CD4-positive, alpha-beta memory T cell (primary cell): ENCODE data around the gene GSTT2. TPM values are rescaled to one million over a fixed set of nuclear protein-coding genes. Genes with fewer than 3 reads are reported as not detected.
A peak's percentile ranks its signal among the peaks of the same experiment; 100 is the strongest.

Experiments used
- CTCF ChIA-PET: fragments of 350-600 bp; sonication (Branson Sonifier 250); formaldehyde crosslinking; loops from one replicate; lab custom pipeline; 2021; ENCODE audit warnings: inconsistent platforms; ENCODE audit not compliant: partially characterized antibody; lab: Charles Lee
- POLR2A ChIA-PET: fragments of 350-600 bp; sonication (Branson Sonifier 250); formaldehyde crosslinking; loops from one replicate; lab custom pipeline; 2021; ENCODE audit not compliant: partially characterized antibody; lab: Charles Lee
- DNase-seq, 5 donors: peaks; one replicate each; pipeline versions ENCODE4 v3.0.0 to v3.0.0-alpha.2; 2020 to 2022; ENCODE audit warnings: mixed read lengths in 1 of 5
- H3K27ac ChIP-seq: one replicate; pipeline ENCODE4 v1.7.0; 2013; ENCODE audit warnings: low read depth, low read length
- H3K27me3 ChIP-seq: 2 replicates; pipeline ENCODE4 v1.7.0; 2013; ENCODE audit warnings: mild to moderate bottlenecking, low read length, moderate library complexity; ENCODE audit not compliant: insufficient read depth
- H3K36me3 ChIP-seq: 2 replicates; pipeline ENCODE4 v1.7.0; 2013; ENCODE audit warnings: mild to moderate bottlenecking, low read length, moderate library complexity; ENCODE audit not compliant: insufficient read depth
- H3K4me1 ChIP-seq: 2 replicates; pipeline ENCODE4 v1.7.0; 2013; ENCODE audit warnings: mild to moderate bottlenecking, low read length, moderate library complexity; ENCODE audit not compliant: insufficient read depth
- H3K4me3 ChIP-seq, 2 donors: one replicate each; pipeline ENCODE4 v1.7.0; 2013; ENCODE audit warnings: low read length in 2 of 2, mild to moderate bottlenecking in 1 of 2
- H3K9me3 ChIP-seq, 2 donors: one replicate each; pipeline ENCODE4 v1.7.0; 2013; ENCODE audit warnings: low read length in 2 of 2, control low read depth in 1 of 2; ENCODE audit not compliant: control insufficient read depth in 1 of 2
- H3K27ac Mint-ChIP-seq, 7 donors: one replicate each; pipeline ENCODE4 v1.8.0; 2020 to 2021; ENCODE audit warnings: mixed read lengths in 7 of 7, mild to moderate bottlenecking in 6 of 7, inconsistent platforms in 3 of 7, moderate library complexity in 3 of 7
- H3K27me3 Mint-ChIP-seq, 2 donors: one replicate each; pipeline ENCODE4 v1.8.0; 2020 to 2021; ENCODE audit warnings: mixed read lengths in 2 of 2
- H3K36me3 Mint-ChIP-seq, 2 donors: one replicate each; pipeline ENCODE4 v1.8.0; 2020 to 2021; ENCODE audit warnings: mixed read lengths in 2 of 2, inconsistent platforms in 1 of 2, mild to moderate bottlenecking in 1 of 2
- H3K4me1 Mint-ChIP-seq, 4 donors: one replicate each; pipeline ENCODE4 v1.8.0; 2020 to 2021; ENCODE audit warnings: mixed read lengths in 4 of 4, mild to moderate bottlenecking in 1 of 4
- H3K4me3 Mint-ChIP-seq, 8 donors: one replicate each; pipeline ENCODE4 v1.8.0; 2020 to 2021; ENCODE audit warnings: mixed read lengths in 8 of 8, mild to moderate bottlenecking in 7 of 8, moderate library complexity in 6 of 8, inconsistent platforms in 3 of 8
- H3K9me3 Mint-ChIP-seq, 8 donors: one replicate each; pipeline ENCODE4 v1.8.0; 2020 to 2021; ENCODE audit warnings: mixed read lengths in 8 of 8, mild to moderate bottlenecking in 5 of 8, inconsistent platforms in 3 of 8, moderate library complexity in 1 of 8
- intact Hi-C: fragments of 100-400 bp; cut with micrococcal nuclease; formaldehyde crosslinking; loops from one replicate; pipeline ENCODE4 v1.15.1; 2023
- polyA plus RNA-seq, 2 donors: library from polyadenylated mRNA; unstranded; fragments of 300-500 nt; fragmentation: Illumina TruSeq; gene quantifications; one replicate each; pipeline ENCODE4 v1.2.3, GENCODE V29; 2021
- total RNA-seq, 2 experiments: library from RNA; stranded (reverse); gene quantifications; one replicate each; pipeline ENCODE4 v1.2.3, GENCODE V29; 2021

GSTT2 gene
- total and polyA plus RNA-seq, 4 experiments from 2014 or later: not detected

DNA sequence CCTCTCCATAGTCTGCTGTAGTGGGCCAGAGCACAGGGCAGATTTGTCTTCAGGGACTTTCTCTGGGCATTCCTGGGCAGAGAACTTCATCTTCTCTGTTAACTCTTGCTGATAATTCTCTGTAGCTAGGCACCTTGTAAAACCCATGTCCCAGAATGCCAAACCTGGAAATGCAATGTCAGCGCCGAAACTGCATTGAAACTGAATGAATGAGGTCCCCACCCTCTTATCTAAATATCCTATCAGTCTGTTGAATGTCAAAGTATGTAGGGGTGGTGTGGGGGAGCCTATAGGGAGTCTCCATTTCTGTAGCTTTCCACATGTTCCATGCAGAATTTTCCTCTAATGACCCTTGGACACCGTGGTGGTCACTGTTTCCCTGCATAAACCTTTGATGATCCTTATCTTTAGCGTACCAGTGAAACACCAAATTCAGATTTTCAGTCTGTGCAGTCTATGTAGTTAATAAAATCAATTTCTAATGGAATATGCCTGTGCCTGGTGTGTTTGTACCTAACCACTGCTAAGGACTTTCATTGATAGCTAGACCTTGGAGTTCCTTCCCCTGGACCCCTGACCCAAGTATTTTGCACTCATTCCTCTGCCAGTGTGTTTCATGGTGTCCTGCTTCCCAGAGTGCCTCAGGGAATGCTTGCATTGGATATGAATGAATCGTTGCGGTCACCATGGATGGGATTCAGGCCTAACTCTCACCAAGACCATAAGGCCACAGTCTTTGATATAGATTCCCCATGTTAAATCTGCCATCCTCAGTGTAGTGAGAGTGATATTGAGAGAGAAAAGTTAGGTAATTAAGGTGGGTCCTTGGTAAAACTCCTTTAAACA, 28.7 kb downstream of the GSTT2 start:
- POLR2A ChIA-PET: interaction anchor here (4.1 kb wide), 1 partner anchor 148 kb away, joined by 42 read pairs; no protein-coding TSS in a partner anchor
- intact Hi-C loops: no loop called here
- Histone ChIP-seq H3K27ac (no peak overlapping the region), H3K4me1 (peaks cover 21% of the 10 kb centered on the region), H3K36me3 (no peaks in the 10 kb centered on the region), H3K4me3 (no peak overlapping the region), H3K27me3 (no peaks in the 10 kb centered on the region), H3K9me3 (no peaks in the 10 kb centered on the region)
- peaks cover 0 to 9% of the 10 kb centered on the region in 2 donors for H3K36me3 Mint-ChIP-seq
- H3K9me3 Mint-ChIP-seq: peaks cover 0 to 5% (median 0%) of the 10 kb centered on the region in 8 donors
- H3K27me3 Mint-ChIP-seq: peaks cover under 1 to 5% of the 10 kb centered on the region in 2 donors
- DNase-seq: no peak
- H3K4me1 Mint-ChIP-seq: peaks cover 15 to 35% (median 21%) of the 10 kb centered on the region in 4 donors
- H3K27ac Mint-ChIP-seq: peak overlapping the region in 2 of 7 donors; percentile 50 to 51
- CTCF ChIA-PET: no interaction called here
- no peak overlapping the region for H3K4me3 Mint-ChIP-seq

DNA sequence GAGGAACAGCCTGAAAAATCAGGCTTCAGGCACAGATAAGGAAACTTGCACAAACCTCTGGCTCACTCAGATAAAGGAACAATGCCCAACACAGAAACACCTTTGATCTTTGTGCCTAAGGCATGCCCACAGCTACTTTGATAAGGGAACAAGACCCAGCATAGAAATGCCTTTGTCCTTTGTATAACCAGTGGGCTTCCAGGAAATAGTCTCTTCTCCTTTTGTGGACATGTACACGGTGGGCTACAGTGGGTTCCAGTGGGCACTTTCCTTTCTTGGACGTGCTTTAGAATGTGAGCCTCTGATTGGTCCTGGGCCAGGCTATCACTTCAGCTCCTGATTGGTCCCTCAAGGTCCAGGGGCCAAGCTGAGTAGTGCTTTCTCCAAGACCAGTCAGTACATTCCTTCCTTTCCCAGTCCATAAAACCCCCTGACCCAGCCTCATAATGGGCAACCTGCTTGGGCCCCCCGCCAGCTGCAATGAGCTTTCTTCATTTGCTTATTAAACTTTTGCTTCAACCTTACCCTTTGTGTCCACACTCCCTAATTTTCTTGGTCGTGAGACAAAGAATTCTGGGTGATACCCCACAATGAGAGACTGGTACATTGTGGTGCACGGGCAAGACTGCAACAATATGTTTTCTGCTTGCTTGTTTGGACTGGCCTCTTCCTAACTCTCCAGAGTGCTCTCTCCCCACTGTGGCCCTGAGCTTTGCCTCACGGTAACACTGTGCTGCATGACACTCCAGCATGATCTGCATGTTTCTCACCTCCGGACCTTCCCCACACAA, 29.5 kb downstream of the GSTT2 start:
- Mint-ChIP-seq H3K27ac (peak overlapping the region in 5 of 7 donors; percentile 63 to 99 (median 85)), H3K4me3 (peak overlapping the region in 4 of 8 donors; percentile 24 to 67 (median 41))

DNA sequence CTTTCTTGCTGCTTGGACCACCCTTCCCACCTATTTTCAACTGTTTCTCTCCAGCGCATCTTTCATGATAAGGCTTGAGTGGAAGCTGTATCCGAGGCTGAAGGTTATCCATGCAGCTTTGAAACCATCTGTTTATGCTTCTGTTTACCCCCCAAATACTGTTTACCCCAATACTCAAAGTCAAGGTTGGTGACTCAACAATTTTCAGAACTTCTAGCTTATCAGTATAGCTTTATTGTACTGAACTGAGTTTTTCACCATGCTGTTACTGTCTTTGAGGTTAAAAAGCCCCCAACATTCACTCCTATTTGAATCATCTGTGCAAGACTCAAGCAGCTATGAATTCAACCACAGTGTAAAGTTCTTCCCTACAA, 30.1 kb downstream of the GSTT2 start:
- peaks cover 24 to 48% (median 30%) of the 10 kb centered on the region in 4 donors for H3K4me1 Mint-ChIP-seq
- ChIA-PET CTCF (interaction anchor here (0.7 to 1.4 kb wide), 5 partner anchors 65 to 237 kb away, joined by 3 to 4 read pairs (median 3); no protein-coding TSS in a partner anchor), POLR2A (interaction anchor here (1.4 to 4.1 kb wide), 5 partner anchors 20 to 418 kb away, joined by 7 to 42 read pairs (median 10); partner anchors contain the start of gene ADORA2A)
- Histone ChIP-seq H3K27ac (no peak overlapping the region), H3K4me3 (no peak overlapping the region), H3K36me3 (no peaks in the 10 kb centered on the region), H3K4me1 (peaks cover 23% of the 10 kb centered on the region), H3K27me3 (no peaks in the 10 kb centered on the region), H3K9me3 (no peaks in the 10 kb centered on the region)
- peaks cover 0 to 5% (median 0%) of the 10 kb centered on the region in 8 donors for H3K9me3 Mint-ChIP-seq
- DNase-seq: no peak
- peaks cover 0 to 5% of the 10 kb centered on the region in 2 donors for H3K27me3 Mint-ChIP-seq
- peak overlapping the region; percentile 63 to 99 (median 84) for H3K27ac Mint-ChIP-seq
- intact Hi-C loops: loop anchor here (5.0 kb wide), 1 partner anchor 422 kb away; no protein-coding TSS in a partner anchor
- H3K36me3 Mint-ChIP-seq: peaks cover 0 to 9% of the 10 kb centered on the region in 2 donors
- H3K4me3 Mint-ChIP-seq: peak overlapping the region; percentile 24 to 72 (median 67)

More for the DNA sequence above, 29.5 kb downstream of the GSTT2 start:
- POLR2A ChIA-PET: interaction anchor here (4.1 kb wide), 1 partner anchor 147 kb away, joined by 42 read pairs; no protein-coding TSS in a partner anchor
- Histone ChIP-seq H3K9me3 (no peaks in the 10 kb centered on the region), H3K36me3 (no peaks in the 10 kb centered on the region), H3K27ac (no peak overlapping the region), H3K4me3 (no peak overlapping the region), H3K27me3 (no peaks in the 10 kb centered on the region), H3K4me1 (peaks cover 23% of the 10 kb centered on the region)
- H3K36me3 Mint-ChIP-seq: peaks cover 0 to 9% of the 10 kb centered on the region in 2 donors
- H3K4me1 Mint-ChIP-seq: peaks cover 21 to 43% (median 26%) of the 10 kb centered on the region in 4 donors
- H3K9me3 Mint-ChIP-seq: peaks cover 0 to 5% (median 0%) of the 10 kb centered on the region in 8 donors
- H3K27me3 Mint-ChIP-seq: peaks cover 0 to 5% of the 10 kb centered on the region in 2 donors
- no peak for DNase-seq
- intact Hi-C loops: loop anchor here (5.0 kb wide), 1 partner anchor 423 kb away; no protein-coding TSS in a partner anchor
- CTCF ChIA-PET: interaction anchor here (1.0 to 1.3 kb wide), 2 partner anchors 145 to 147 kb away, joined by 3 read pairs; no protein-coding TSS in a partner anchor

DNA sequence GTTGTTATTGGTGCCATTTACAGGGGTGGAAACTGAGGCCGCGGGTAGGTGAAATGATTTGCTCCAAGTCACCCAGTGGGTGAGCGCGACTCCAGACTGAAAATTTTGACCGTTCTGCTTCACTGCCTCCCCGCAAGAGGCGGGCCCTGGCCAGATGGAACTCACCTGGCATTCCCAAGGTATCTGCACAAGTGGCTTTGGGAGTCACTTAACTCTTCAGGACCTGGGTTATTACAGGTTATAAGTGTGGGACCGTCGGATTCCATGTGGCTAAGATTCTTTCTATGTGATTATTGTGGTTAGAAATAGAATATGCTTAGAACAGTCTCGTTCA, 31.8 kb downstream of the GSTT2 start:
- H3K27me3 Mint-ChIP-seq: peaks cover 0 to 5% of the 10 kb centered on the region in 2 donors
- Histone ChIP-seq H3K36me3 (no peaks in the 10 kb centered on the region), H3K4me1 (peaks cover 23% of the 10 kb centered on the region), H3K9me3 (no peaks in the 10 kb centered on the region), H3K27ac (peak overlapping the region; percentile 78), H3K27me3 (no peaks in the 10 kb centered on the region), H3K4me3 (peak overlapping the region; percentile 68 to 86)
- peak in 1 of 5 donors; percentile 6 for DNase-seq
- intact Hi-C loops: loop anchor here (5.0 kb wide), 1 partner anchor 421 kb away; no protein-coding TSS in a partner anchor
- ChIA-PET POLR2A (interaction anchor here (1.0 to 4.1 kb wide), 9 partner anchors 19 to 237 kb away, joined by 4 to 42 read pairs (median 7); partner anchors contain the start of gene MIF), CTCF (interaction anchor here (0.9 to 1.4 kb wide), 4 partner anchors 8 to 163 kb away, joined by 3 to 7 read pairs (median 4); no protein-coding TSS in a partner anchor)
- peaks cover 9 to 13% of the 10 kb centered on the region in 2 donors for H3K36me3 Mint-ChIP-seq
- H3K4me3 Mint-ChIP-seq: peak overlapping the region; percentile 94 to 98 (median 98)
- peaks cover 26 to 57% (median 35%) of the 10 kb centered on the region in 4 donors for H3K4me1 Mint-ChIP-seq
- H3K9me3 Mint-ChIP-seq: peaks cover 0 to 12% (median 0%) of the 10 kb centered on the region in 8 donors
- H3K27ac Mint-ChIP-seq: peak overlapping the region; percentile 94 to 99 (median 97)

DNA sequence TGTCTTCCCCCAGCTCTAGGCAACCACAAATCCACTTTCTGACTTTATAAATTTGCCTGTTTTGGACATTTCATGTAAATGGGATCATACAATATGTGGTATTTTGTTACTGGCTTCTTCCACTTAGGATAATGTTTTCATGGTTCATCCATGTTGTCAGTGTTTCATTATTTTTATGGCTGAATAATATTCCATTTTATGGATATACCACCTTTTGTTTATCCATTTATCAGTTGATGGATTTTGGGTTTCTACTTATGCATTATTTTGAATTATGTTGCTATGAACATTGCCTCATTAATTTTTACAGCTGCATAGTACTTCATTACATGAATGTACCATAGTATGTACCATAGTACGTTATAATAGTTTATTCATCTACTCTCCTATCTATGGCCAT, 36.2 kb downstream of the GSTT2 start:
- peaks cover 30 to 51% (median 39%) of the 10 kb centered on the region in 4 donors for H3K4me1 Mint-ChIP-seq
- CTCF ChIA-PET: interaction anchor here (0.7 kb wide), 1 partner anchor 45 kb away, joined by 4 read pairs; no protein-coding TSS in a partner anchor
- no peak for DNase-seq
- Histone ChIP-seq H3K4me1 (peaks cover 18% of the 10 kb centered on the region), H3K9me3 (no peaks in the 10 kb centered on the region), H3K4me3 (no peak overlapping the region), H3K36me3 (no peaks in the 10 kb centered on the region), H3K27me3 (no peaks in the 10 kb centered on the region), H3K27ac (no peak overlapping the region)
- H3K36me3 Mint-ChIP-seq: peaks cover 21 to 23% of the 10 kb centered on the region in 2 donors
- POLR2A ChIA-PET: interaction anchor here (0.9 kb wide), 1 partner anchor 9 kb away, joined by 3 read pairs; no protein-coding TSS in a partner anchor
- intact Hi-C loops: no loop called here
- H3K4me3 Mint-ChIP-seq: no peak overlapping the region
- peak overlapping the region in 3 of 7 donors; percentile 25 to 70 (median 42) for H3K27ac Mint-ChIP-seq
- no peaks in the 10 kb centered on the region for H3K27me3 Mint-ChIP-seq
- H3K9me3 Mint-ChIP-seq: peaks cover 0 to 7% (median 0%) of the 10 kb centered on the region in 8 donors

DNA sequence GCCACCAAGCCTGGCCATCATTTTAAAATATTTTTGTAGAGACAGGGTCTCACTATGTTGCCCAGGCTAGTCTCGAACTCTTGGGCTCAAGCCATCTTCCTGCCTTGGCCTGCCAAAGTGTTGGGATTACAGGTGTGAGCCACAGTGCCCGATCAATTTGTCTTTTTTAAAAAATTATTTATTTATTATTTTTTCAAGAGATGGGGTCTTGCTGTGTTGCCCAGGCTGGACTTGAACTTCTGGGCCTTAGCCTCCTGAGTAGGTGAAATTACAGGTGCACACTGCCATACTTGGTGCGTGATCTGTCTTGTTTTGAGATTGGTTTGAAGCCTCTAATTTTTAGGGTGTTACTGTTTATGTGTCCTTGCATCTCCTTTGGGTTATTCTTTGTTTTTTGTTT, 41.4 kb downstream of the GSTT2 start:
- peaks cover 0 to 4% (median 2%) of the 10 kb centered on the region in 8 donors for H3K9me3 Mint-ChIP-seq
- peaks cover 27 to 29% of the 10 kb centered on the region in 2 donors for H3K36me3 Mint-ChIP-seq
- no peak overlapping the region for H3K4me3 ChIP-seq
- no peaks in the 10 kb centered on the region for H3K9me3 ChIP-seq
- no peak overlapping the region for H3K27ac ChIP-seq
- ChIA-PET CTCF (no interaction called here), POLR2A (no interaction called here)
- no peak overlapping the region for H3K4me3 Mint-ChIP-seq
- intact Hi-C loops: no loop called here
- no peak for DNase-seq
- H3K4me1 Mint-ChIP-seq: peaks cover 24 to 50% (median 33%) of the 10 kb centered on the region in 4 donors
- no peaks in the 10 kb centered on the region for H3K27me3 ChIP-seq
- peaks cover 9% of the 10 kb centered on the region for H3K4me1 ChIP-seq
- H3K36me3 ChIP-seq: no peaks in the 10 kb centered on the region
- no peak overlapping the region for H3K27ac Mint-ChIP-seq
- H3K27me3 Mint-ChIP-seq: no peaks in the 10 kb centered on the region
